Suprapubic skin (tissue), 3 donors: ENCODE results near the gene MSRB3.

ENCODE experiments used
- CTCF ChIP-seq, 2 donors: fragments of 200-600 bp in 1 of 2; fragments of 450-650 bp in 1 of 2; sonication (generic) in 1 of 2; IDR thresholded peaks; one replicate each; pipeline ENCODE4 v1.5.1; 2016 to 2019; ENCODE audit warnings: antibody characterized with exemption in 2 of 2, mild to moderate bottlenecking in 1 of 2, moderate library complexity in 1 of 2
- EP300 ChIP-seq: sonication (generic); formaldehyde crosslinking; IDR thresholded peaks from one replicate; pipeline ENCODE4 v1.6.1; 2017; ENCODE audit warnings: antibody characterized with exemption
- POLR2A ChIP-seq, 2 donors: fragments of 450-650 bp; IDR thresholded peaks; one replicate each; pipeline ENCODE4 v1.6.1; 2017; ENCODE audit warnings: antibody characterized with exemption in 2 of 2, mild to moderate bottlenecking in 2 of 2, moderate library complexity in 2 of 2

GRCh38 chr12:65504417-65504816 lies 225.9 kb downstream of the MSRB3 start:
- no peak for TF ChIP-seq CTCF (IDR thresholded peaks at IDR 0.05)
- TF ChIP-seq POLR2A (IDR thresholded peaks at IDR 0.05) = no peak
- TF ChIP-seq EP300 = no peak
